Thyroid gland (tissue), 4 donors: ENCODE measurements around the gene HEXD.

Experiments used
- POLR2A ChIP-seq, 2 donors: fragments of 450-650 bp; IDR thresholded peaks; one replicate each; pipeline ENCODE4 v1.6.1; 2017; ENCODE audit warnings: antibody characterized with exemption in 2 of 2, mild to moderate bottlenecking in 2 of 2, moderate library complexity in 1 of 2
- TF ChIP-seq, protein P1 (sequence below), 6 experiments: fragments of 200-600 bp in 3 of 6; fragments of 450-650 bp in 3 of 6; sonication (generic) in 3 of 6; IDR thresholded peaks; one replicate each; pipeline ENCODE4 v1.5.1; 2016 to 2019; ENCODE audit warnings: antibody characterized with exemption in 6 of 6, mild to moderate bottlenecking in 2 of 6, inconsistent platforms in 1 of 6, moderate library complexity in 1 of 6

DNA sequence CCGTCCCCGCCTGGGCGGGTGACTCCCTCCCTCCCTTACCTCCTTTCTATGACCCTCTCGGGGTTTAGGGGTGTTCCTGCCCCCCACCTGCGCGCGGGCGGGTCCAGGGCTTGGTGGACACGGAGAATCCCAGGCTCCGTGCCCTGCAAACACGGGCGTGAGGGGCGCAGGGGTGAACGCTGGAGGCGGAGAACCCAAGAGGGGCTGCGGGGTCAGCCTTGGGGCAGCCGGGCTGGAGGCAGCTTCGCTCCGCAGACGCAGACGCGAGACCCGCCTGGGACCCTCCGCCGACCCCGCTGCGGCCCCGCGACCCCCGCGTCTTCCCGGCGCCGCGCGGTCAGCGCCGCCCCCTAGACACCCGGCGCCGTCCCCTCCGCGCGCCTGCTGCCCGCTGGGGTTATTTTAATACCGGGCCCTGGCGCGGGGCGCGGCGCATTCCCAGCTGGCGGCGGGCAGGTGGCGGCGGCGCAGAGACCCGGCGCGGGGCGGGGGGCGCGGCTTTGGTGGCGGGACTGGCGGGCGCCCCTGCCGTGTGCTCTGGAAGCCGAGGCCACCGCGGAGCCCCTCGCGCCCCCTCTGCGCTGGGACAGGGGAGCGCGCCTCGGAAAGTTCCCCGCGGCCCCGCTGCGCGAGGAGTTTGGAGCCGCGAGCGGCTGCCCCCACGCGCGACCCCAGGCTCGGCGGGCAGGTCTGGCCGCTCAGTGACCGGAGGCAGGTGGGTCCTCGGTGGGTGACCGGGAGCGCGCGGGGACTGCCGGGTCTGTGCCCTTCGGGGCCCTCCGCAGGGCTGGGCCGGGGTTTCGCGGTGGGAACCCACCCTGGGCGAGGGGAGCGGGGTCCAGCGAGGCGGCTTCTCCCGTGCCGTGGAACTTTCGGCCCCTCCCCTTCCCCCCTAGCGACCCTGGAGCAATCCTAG is 46.6 kb upstream of the HEXD start, which contains the start of gene UTS2R:
- TF ChIP-seq, protein P1, sequence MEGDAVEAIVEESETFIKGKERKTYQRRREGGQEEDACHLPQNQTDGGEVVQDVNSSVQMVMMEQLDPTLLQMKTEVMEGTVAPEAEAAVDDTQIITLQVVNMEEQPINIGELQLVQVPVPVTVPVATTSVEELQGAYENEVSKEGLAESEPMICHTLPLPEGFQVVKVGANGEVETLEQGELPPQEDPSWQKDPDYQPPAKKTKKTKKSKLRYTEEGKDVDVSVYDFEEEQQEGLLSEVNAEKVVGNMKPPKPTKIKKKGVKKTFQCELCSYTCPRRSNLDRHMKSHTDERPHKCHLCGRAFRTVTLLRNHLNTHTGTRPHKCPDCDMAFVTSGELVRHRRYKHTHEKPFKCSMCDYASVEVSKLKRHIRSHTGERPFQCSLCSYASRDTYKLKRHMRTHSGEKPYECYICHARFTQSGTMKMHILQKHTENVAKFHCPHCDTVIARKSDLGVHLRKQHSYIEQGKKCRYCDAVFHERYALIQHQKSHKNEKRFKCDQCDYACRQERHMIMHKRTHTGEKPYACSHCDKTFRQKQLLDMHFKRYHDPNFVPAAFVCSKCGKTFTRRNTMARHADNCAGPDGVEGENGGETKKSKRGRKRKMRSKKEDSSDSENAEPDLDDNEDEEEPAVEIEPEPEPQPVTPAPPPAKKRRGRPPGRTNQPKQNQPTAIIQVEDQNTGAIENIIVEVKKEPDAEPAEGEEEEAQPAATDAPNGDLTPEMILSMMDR (IDR thresholded peaks at IDR 0.05) = no peak
- TF ChIP-seq POLR2A (IDR thresholded peaks at IDR 0.05) = no peak
